SK-N-SH treated with all-trans-retinoic acid at 6 μM for 48 hours (cell line): ENCODE measurements around the gene C6orf132.

Experiments
- ATAC-seq: fragments of 200-7000 bp; cut with Tn5 transposase; 3 replicates; pipeline ENCODE4 v1.9.1; 2020; ENCODE audit warnings: mild to moderate bottlenecking, moderate library complexity
- ARNTL ChIP-seq: fragments of 450-650 bp; formaldehyde crosslinking; IDR thresholded peaks from 2 replicates; pipeline ENCODE4 v1.5.0; 2020; ENCODE audit warnings: low read depth, mild to moderate bottlenecking, moderate library complexity, borderline replicate concordance
- BACH2 ChIP-seq: fragments of 250-450 bp; sonication (Bioruptor Pico); IDR thresholded peaks from 2 replicates; pipeline ENCODE4 v1.9.0; 2021; ENCODE audit warnings: mild to moderate bottlenecking, borderline replicate concordance
- CREB5 ChIP-seq: fragments of 250-450 bp; sonication (Bioruptor Pico); IDR thresholded peaks from 2 replicates; pipeline ENCODE4 v1.5.1; 2020; ENCODE audit warnings: low read depth, mild to moderate bottlenecking, moderate library complexity
- CSRNP3 ChIP-seq: fragments of 250-450 bp; sonication (Bioruptor Pico); IDR thresholded peaks from 2 replicates; pipeline ENCODE4 v1.5.1; 2021; ENCODE audit warnings: mild to moderate bottlenecking, moderate library complexity
- ESRRG ChIP-seq: fragments of 250-450 bp; sonication (Bioruptor Pico); IDR thresholded peaks from 2 replicates; pipeline ENCODE4 v1.6.1; 2021; ENCODE audit warnings: mild to moderate bottlenecking
- GLIS3 ChIP-seq: fragments of 250-450 bp; sonication (Bioruptor Pico); IDR thresholded peaks from 2 replicates; pipeline ENCODE4 v1.5.0; 2020; ENCODE audit warnings: mild to moderate bottlenecking, moderate library complexity
- ISL1 ChIP-seq: fragments of 250-450 bp; sonication (Bioruptor Pico); IDR thresholded peaks from 2 replicates; pipeline ENCODE4 v2.1.2; 2022; ENCODE audit warnings: mild to moderate bottlenecking, moderate library complexity
- OSR1 ChIP-seq: fragments of 250-450 bp; sonication (Bioruptor Pico); IDR thresholded peaks from 2 replicates; pipeline ENCODE4 v1.8.0; 2022; ENCODE audit warnings: moderate library complexity, mild to moderate bottlenecking, inconsistent platforms
- POU6F1 ChIP-seq: fragments of 250-450 bp; sonication (Bioruptor Pico); IDR thresholded peaks from 2 replicates; pipeline ENCODE4 v1.8.0; 2021; ENCODE audit warnings: low read depth, mild to moderate bottlenecking, moderate library complexity, borderline replicate concordance
- PPARA ChIP-seq: fragments of 250-450 bp; sonication (Bioruptor Pico); IDR thresholded peaks from 2 replicates; pipeline ENCODE4 v1.5.0; 2020; ENCODE audit warnings: mild to moderate bottlenecking, borderline replicate concordance
- RARB ChIP-seq: fragments of 250-450 bp; sonication (Bioruptor Pico); IDR thresholded peaks from 2 replicates; pipeline ENCODE4 v1.8.0; 2021; ENCODE audit warnings: mild to moderate bottlenecking, moderate library complexity
- SNAI2 ChIP-seq: fragments of 250-450 bp; sonication (Bioruptor Pico); IDR thresholded peaks from 2 replicates; pipeline ENCODE4 v1.5.0; 2020; ENCODE audit warnings: mild to moderate bottlenecking, moderate library complexity
- TCF4 ChIP-seq: fragments of 250-450 bp; sonication (Bioruptor Pico); IDR thresholded peaks from 2 replicates; pipeline ENCODE4 v1.8.0; 2021; ENCODE audit warnings: mild to moderate bottlenecking, moderate library complexity, borderline replicate concordance
- TOX ChIP-seq: fragments of 250-450 bp; sonication (Bioruptor Pico); IDR thresholded peaks from 2 replicates; pipeline ENCODE4 v1.8.0; 2021; ENCODE audit warnings: mild to moderate bottlenecking, moderate library complexity, borderline replicate concordance
- TSHZ2 ChIP-seq: fragments of 250-450 bp; sonication (Bioruptor Pico); IDR thresholded peaks from 2 replicates; pipeline ENCODE4 v1.5.0; 2020; ENCODE audit warnings: mild to moderate bottlenecking, moderate library complexity
- ZC3H10 ChIP-seq: fragments of 250-450 bp; sonication (Bioruptor Pico); IDR thresholded peaks from 2 replicates; pipeline ENCODE4 v1.5.1; 2021; ENCODE audit warnings: mild to moderate bottlenecking, moderate library complexity
- ZFP3 ChIP-seq: fragments of 250-450 bp; sonication (Bioruptor Pico); IDR thresholded peaks from 2 replicates; pipeline ENCODE4 v1.5.0; 2020; ENCODE audit warnings: mild to moderate bottlenecking, moderate library complexity
- ZFP30 ChIP-seq: fragments of 450-650 bp; formaldehyde crosslinking; IDR thresholded peaks from 2 replicates; pipeline ENCODE4 v1.5.0; 2022; ENCODE audit warnings: mild to moderate bottlenecking, moderate library complexity
- ZNF70 ChIP-seq: fragments of 450-650 bp; formaldehyde crosslinking; IDR thresholded peaks from 2 replicates; pipeline ENCODE4 v1.5.0; 2020; ENCODE audit warnings: mild to moderate bottlenecking, moderate library complexity
- ZNF8 ChIP-seq: fragments of 450-650 bp; formaldehyde crosslinking; IDR thresholded peaks from 2 replicates; pipeline ENCODE4 v1.5.0; 2020; ENCODE audit warnings: mild to moderate bottlenecking, moderate library complexity

The C6orf132 gene

GRCh38 chr6:42188406-42188805 is 46.0 kb upstream of the C6orf132 start:
- no peak for TF ChIP-seq RARB (CRISPR knock-in tag)
- no peak for TF ChIP-seq ZNF70 (CRISPR knock-in tag)
- no peak for TF ChIP-seq ZC3H10
- TF ChIP-seq GLIS3: no peak
- TF ChIP-seq OSR1 (CRISPR knock-in tag): no peak
- no peak for TF ChIP-seq CREB5 (CRISPR knock-in tag)
- no peak for TF ChIP-seq CSRNP3 (CRISPR knock-in tag)
- TF ChIP-seq PPARA (CRISPR knock-in tag): no peak
- TF ChIP-seq SNAI2 (CRISPR knock-in tag): no peak
- TF ChIP-seq ZNF8 (CRISPR knock-in tag): no peak
- TF ChIP-seq ARNTL (CRISPR knock-in tag): no peak
- TF ChIP-seq POU6F1 (CRISPR knock-in tag): no peak
- ATAC-seq: no peak

GRCh38 chr6:42185597-42185996 is 43.2 kb upstream of the C6orf132 start:
- ATAC-seq: no peak
- TF ChIP-seq GLIS3 (no peak), TCF4 (no peak), TSHZ2 (CRISPR knock-in tag) (no peak), ARNTL (CRISPR knock-in tag) (no peak)

GRCh38 chr6:42184475-42184874 is 42.1 kb upstream of the C6orf132 start:
- no peak for TF ChIP-seq ZNF8 (CRISPR knock-in tag)
- TF ChIP-seq PPARA (CRISPR knock-in tag): no peak
- no peak for TF ChIP-seq ESRRG
- no peak for TF ChIP-seq TOX (CRISPR knock-in tag)
- no peak for TF ChIP-seq ZC3H10
- no peak for TF ChIP-seq ISL1 (CRISPR knock-in tag)
- TF ChIP-seq CREB5 (CRISPR knock-in tag): no peak
- no peak for TF ChIP-seq OSR1 (CRISPR knock-in tag)
- ATAC-seq: no peak

- no peak for ATAC-seq
- TF ChIP-seq ZC3H10 (no peak), TOX (CRISPR knock-in tag) (no peak), ZFP30 (no peak), ESRRG (no peak), ZNF70 (CRISPR knock-in tag) (no peak), RARB (CRISPR knock-in tag) (no peak), TSHZ2 (CRISPR knock-in tag) (no peak), ZFP3 (CRISPR knock-in tag) (no peak), BACH2 (CRISPR knock-in tag) (no peak), OSR1 (CRISPR knock-in tag) (no peak), ARNTL (CRISPR knock-in tag) (no peak)
These were observed 39.7 kb upstream of the C6orf132 start for GRCh38 chr6:42182101-42182500.
